Calu3 (cell line): Measurements from ENCODE around the gene GPR162. TPM values are rescaled to one million over a fixed set of nuclear protein-coding genes. Genes with fewer than 3 reads are reported as not detected.

Source experiments
- BruUV-seq: library from RNA; stranded (reverse); fragments of 400-500 nt; replicated peaks from 2 replicates; lab custom pipeline; 2021; lab: Mats Ljungman, UMichigan
- CTCF ChIA-PET: fragments of 300-600 bp; sonication (Branson Sonifier 250); formaldehyde crosslinking; loops from one replicate; lab custom pipeline; 2022; ENCODE audit warnings: antibody characterized with exemption; lab: Charles Lee
- DNase-seq: peaks from one replicate; pipeline ENCODE4 v3.0.0; 2022
- H3K27ac Mint-ChIP-seq: one replicate; pipeline ENCODE4 v1.8.0; 2022; ENCODE audit warnings: mixed read lengths; ENCODE audit not compliant: unreplicated experiment
- H3K27me3 Mint-ChIP-seq: one replicate; pipeline ENCODE4 v1.8.0; 2022; ENCODE audit warnings: mixed read lengths; ENCODE audit not compliant: unreplicated experiment
- H3K36me3 Mint-ChIP-seq: one replicate; pipeline ENCODE4 v1.8.0; 2022; ENCODE audit warnings: mild to moderate bottlenecking, moderate library complexity, mixed read lengths; ENCODE audit not compliant: insufficient read depth, unreplicated experiment
- H3K4me1 Mint-ChIP-seq: one replicate; pipeline ENCODE4 v1.8.0; 2022; ENCODE audit warnings: mild to moderate bottlenecking, low read depth, mixed read lengths; ENCODE audit not compliant: unreplicated experiment
- H3K4me3 Mint-ChIP-seq: one replicate; pipeline ENCODE4 v1.8.0; 2022; ENCODE audit warnings: mild to moderate bottlenecking, low read depth, moderate library complexity, mixed read lengths; ENCODE audit not compliant: unreplicated experiment
- H3K9me3 Mint-ChIP-seq: one replicate; pipeline ENCODE4 v1.8.0; 2022; ENCODE audit warnings: low read depth, mixed read lengths; ENCODE audit not compliant: unreplicated experiment
- intact Hi-C: fragments of 100-400 bp; cut with micrococcal nuclease; formaldehyde crosslinking; loops from one replicate; pipeline ENCODE4 v1.10.0; 2022; ENCODE audit not compliant: unreplicated experiment
- total RNA-seq: library from RNA; stranded (reverse); gene quantifications from 2 replicates; pipeline ENCODE4 v1.2.3, GENCODE V29; 2022
- TF ChIP-seq, protein P1 (sequence below): fragments of 200-600 bp; IDR thresholded peaks from one replicate; pipeline ENCODE4 v1.8.0; 2022; ENCODE audit warnings: antibody characterized with exemption; ENCODE audit not compliant: unreplicated experiment

GPR162 gene
- total RNA-seq, 1 experiment from 2014 or later, result not detected

GRCh38 chr12:6843118-6843902, 21.7 kb downstream of the GPR162 start:
- H3K9me3 Mint-ChIP-seq, result no peaks in the 10 kb centered on the region
- H3K27me3 Mint-ChIP-seq, result peaks cover 40% of the 10 kb centered on the region
- H3K4me3 Mint-ChIP-seq, result no peak overlapping the region
- TF ChIP-seq, protein P1, sequence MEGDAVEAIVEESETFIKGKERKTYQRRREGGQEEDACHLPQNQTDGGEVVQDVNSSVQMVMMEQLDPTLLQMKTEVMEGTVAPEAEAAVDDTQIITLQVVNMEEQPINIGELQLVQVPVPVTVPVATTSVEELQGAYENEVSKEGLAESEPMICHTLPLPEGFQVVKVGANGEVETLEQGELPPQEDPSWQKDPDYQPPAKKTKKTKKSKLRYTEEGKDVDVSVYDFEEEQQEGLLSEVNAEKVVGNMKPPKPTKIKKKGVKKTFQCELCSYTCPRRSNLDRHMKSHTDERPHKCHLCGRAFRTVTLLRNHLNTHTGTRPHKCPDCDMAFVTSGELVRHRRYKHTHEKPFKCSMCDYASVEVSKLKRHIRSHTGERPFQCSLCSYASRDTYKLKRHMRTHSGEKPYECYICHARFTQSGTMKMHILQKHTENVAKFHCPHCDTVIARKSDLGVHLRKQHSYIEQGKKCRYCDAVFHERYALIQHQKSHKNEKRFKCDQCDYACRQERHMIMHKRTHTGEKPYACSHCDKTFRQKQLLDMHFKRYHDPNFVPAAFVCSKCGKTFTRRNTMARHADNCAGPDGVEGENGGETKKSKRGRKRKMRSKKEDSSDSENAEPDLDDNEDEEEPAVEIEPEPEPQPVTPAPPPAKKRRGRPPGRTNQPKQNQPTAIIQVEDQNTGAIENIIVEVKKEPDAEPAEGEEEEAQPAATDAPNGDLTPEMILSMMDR, result peak; percentile 37
- no peaks in the 10 kb centered on the region for H3K36me3 Mint-ChIP-seq
- peak; percentile 57 for DNase-seq
- intact Hi-C loops, result no loop called here
- no peak overlapping the region for H3K27ac Mint-ChIP-seq
- CTCF ChIA-PET, result interaction anchor here (0.8 kb wide), 1 partner anchor 12 kb away, joined by 3 read pairs; no protein-coding TSS in a partner anchor
- H3K4me1 Mint-ChIP-seq, result no peaks in the 10 kb centered on the region
- BruUV-seq, result no TSS peak

- TF ChIP-seq, protein P1, result no peak
- H3K36me3 Mint-ChIP-seq, result peaks cover 12% of the 10 kb centered on the region
- H3K4me1 Mint-ChIP-seq, result peaks cover 13% of the 10 kb centered on the region
- no peak overlapping the region for H3K27ac Mint-ChIP-seq
- H3K9me3 Mint-ChIP-seq, result no peaks in the 10 kb centered on the region
- no TSS peak for BruUV-seq
- intact Hi-C loops, result no loop called here
- peaks cover 19% of the 10 kb centered on the region for H3K27me3 Mint-ChIP-seq
- CTCF ChIA-PET, result no interaction called here
- no peak for DNase-seq
- H3K4me3 Mint-ChIP-seq, result no peak overlapping the region
Measured at GRCh38 chr12:6845395-6845794, 23.8 kb downstream of the GPR162 start.

DNA sequence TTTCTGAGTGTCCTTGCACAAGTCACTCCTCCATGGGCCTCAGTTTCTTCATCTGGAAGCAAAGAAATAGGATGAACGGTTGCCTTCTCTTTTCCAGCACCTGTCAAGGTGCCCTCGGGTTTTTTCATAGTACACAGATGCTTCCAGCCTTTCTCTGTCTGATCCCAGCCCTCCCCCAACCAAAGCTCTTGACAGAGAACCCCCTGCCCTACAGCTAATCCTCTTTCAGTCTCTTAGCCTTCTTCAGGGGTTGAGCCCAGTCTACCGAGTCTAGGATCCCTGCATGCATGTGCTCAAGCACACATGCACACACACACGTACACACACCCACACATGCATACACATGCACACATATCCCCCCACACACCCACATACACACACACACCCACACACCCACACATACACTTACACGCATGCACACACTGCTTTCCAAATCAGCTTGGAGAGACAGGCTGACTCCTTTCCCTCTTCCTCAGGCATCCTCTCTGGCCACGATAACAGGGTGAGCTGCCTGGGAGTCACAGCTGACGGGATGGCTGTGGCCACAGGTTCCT, 24.8 kb downstream of the GPR162 start:
- H3K4me1 Mint-ChIP-seq, result peaks cover 14% of the 10 kb centered on the region
- DNase-seq, result no peak
- H3K36me3 Mint-ChIP-seq, result peaks cover 22% of the 10 kb centered on the region
- H3K27ac Mint-ChIP-seq, result no peak overlapping the region
- no peaks in the 10 kb centered on the region for H3K9me3 Mint-ChIP-seq
- CTCF ChIA-PET, result no interaction called here
- intact Hi-C loops, result no loop called here
- TF ChIP-seq, protein P1, result no peak
- no peak overlapping the region for H3K4me3 Mint-ChIP-seq
- BruUV-seq, result no TSS peak
- H3K27me3 Mint-ChIP-seq, result peaks cover 17% of the 10 kb centered on the region

GRCh38 chr12:6847676-6848075, 26.1 kb downstream of the GPR162 start:
- H3K27ac Mint-ChIP-seq, result no peak overlapping the region
- H3K4me1 Mint-ChIP-seq, result peaks cover 14% of the 10 kb centered on the region
- BruUV-seq, result no TSS peak
- DNase-seq, result no peak
- no peak overlapping the region for H3K4me3 Mint-ChIP-seq
- no peaks in the 10 kb centered on the region for H3K9me3 Mint-ChIP-seq
- CTCF ChIA-PET, result no interaction called here
- TF ChIP-seq, protein P1, result no peak
- H3K27me3 Mint-ChIP-seq, result peaks cover 11% of the 10 kb centered on the region
- intact Hi-C loops, result no loop called here
- H3K36me3 Mint-ChIP-seq, result peaks cover 35% of the 10 kb centered on the region
